ENCODE measurements around the gene GIPR. TPM values are rescaled to one million over a fixed set of nuclear protein-coding genes. Genes with fewer than 3 reads are reported as not detected.

Gene GIPR
- total and polyA plus RNA-seq, 10 of the 15 experiments (the other 5 are each of a cell fraction or from before 2014, with no cell fraction given) = 1.7 to 26.3 (median 13.7) TPM

DNA sequence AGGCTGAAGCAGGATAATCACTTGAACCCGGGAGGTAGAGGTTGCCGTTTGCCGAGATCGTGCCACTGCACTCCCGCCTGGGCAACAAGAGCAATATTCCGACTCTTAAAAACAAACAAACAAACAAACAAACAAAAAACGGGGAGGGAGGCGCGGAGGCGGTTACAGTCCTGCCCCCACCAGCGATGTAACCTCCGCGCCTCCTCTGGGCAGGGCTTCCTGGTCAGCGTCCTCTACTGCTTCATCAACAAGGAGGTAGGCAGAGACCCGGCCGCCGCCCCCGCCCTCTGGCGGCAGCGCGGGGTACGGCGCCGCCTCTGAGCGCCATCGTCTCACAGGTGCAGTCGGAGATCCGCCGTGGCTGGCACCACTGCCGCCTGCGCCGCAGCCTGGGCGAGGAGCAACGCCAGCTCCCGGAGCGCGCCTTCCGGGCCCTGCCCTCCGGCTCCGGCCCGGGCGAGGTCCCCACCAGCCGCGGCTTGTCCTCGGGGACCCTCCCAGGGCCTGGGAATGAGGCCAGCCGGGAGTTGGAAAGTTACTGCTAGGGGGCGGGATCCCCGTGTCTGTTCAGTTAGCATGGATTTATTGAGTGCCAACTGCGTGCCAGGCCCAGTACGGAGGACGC lies 13.5 kb downstream of the GIPR start (continued):
- TF ChIP-seq ELK1 (IDR thresholded peaks at IDR 0.05; ENCODE audit: low read depth, low read length) (no peak), EZH2 (IDR thresholded peaks at IDR 0.05; ENCODE audit: borderline replicate concordance, control insufficient read depth, low read depth, low read length) (no peak), SMC3 (IDR thresholded peaks at IDR 0.05; ENCODE audit: borderline replicate concordance, low read length) (peak; percentile 76), SREBF2 (IDR thresholded peaks at IDR 0.05; ENCODE audit: low read length) (no peak), HCFC1 (IDR thresholded peaks at IDR 0.05; ENCODE audit: low read length) (peak; percentile 15; the same call in 1 of the 2 replicates), SRF (IDR thresholded peaks at IDR 0.05; ENCODE audit: low read depth in 2 of 2, low read length in 2 of 2) (no peak), MTA3 (IDR thresholded peaks at IDR 0.05; ENCODE audit: borderline replicate concordance, low read length) (0 out of 2 replicates have a peak, but pooled peaks have one; percentile 13), MTA2 (IDR thresholded peaks at IDR 0.05; ENCODE audit: low read depth) (no peak), MEF2A (IDR thresholded peaks at IDR 0.05; ENCODE audit: insufficient read depth, low read depth, low read length) (0 out of 2 replicates have a peak, but pooled peaks have one; percentile 14), ZNF207 (IDR thresholded peaks at IDR 0.05; ENCODE audit: borderline replicate concordance) (peak; percentile 57; the same call in 1 of the 2 replicates), SMAD1 (IDR thresholded peaks at IDR 0.05; ENCODE audit: low read depth, partially characterized antibody) (no peak), EED (IDR thresholded peaks at IDR 0.05; ENCODE audit: low read depth) (no peak), NFXL1 (IDR thresholded peaks at IDR 0.05; ENCODE audit: borderline replicate concordance) (no peak), GATAD2B (conservative IDR thresholded peaks at IDR 0.05; ENCODE audit: low read depth) (peak; percentile 87), E4F1 (IDR thresholded peaks at IDR 0.05; ENCODE audit: borderline replicate concordance, partially characterized antibody) (no peak), RAD51 (IDR thresholded peaks at IDR 0.05) (no peak), RBBP5 (conservative IDR thresholded peaks at IDR 0.05) (no peak), JUND (IDR thresholded peaks at IDR 0.05; ENCODE audit: low read depth, low read length) (no peak)
- TF ChIP-seq, protein P1, sequence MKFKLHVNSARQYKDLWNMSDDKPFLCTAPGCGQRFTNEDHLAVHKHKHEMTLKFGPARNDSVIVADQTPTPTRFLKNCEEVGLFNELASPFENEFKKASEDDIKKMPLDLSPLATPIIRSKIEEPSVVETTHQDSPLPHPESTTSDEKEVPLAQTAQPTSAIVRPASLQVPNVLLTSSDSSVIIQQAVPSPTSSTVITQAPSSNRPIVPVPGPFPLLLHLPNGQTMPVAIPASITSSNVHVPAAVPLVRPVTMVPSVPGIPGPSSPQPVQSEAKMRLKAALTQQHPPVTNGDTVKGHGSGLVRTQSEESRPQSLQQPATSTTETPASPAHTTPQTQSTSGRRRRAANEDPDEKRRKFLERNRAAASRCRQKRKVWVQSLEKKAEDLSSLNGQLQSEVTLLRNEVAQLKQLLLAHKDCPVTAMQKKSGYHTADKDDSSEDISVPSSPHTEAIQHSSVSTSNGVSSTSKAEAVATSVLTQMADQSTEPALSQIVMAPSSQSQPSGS (IDR thresholded peaks at IDR 0.05; ENCODE audit: low read length) = no peak
- TF ChIP-seq, protein P2, sequence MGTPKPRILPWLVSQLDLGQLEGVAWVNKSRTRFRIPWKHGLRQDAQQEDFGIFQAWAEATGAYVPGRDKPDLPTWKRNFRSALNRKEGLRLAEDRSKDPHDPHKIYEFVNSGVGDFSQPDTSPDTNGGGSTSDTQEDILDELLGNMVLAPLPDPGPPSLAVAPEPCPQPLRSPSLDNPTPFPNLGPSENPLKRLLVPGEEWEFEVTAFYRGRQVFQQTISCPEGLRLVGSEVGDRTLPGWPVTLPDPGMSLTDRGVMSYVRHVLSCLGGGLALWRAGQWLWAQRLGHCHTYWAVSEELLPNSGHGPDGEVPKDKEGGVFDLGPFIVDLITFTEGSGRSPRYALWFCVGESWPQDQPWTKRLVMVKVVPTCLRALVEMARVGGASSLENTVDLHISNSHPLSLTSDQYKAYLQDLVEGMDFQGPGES (IDR thresholded peaks at IDR 0.05) = 0 out of 2 replicates have a peak, but pooled peaks have one; percentile 26
- TF ChIP-seq, protein P3, sequence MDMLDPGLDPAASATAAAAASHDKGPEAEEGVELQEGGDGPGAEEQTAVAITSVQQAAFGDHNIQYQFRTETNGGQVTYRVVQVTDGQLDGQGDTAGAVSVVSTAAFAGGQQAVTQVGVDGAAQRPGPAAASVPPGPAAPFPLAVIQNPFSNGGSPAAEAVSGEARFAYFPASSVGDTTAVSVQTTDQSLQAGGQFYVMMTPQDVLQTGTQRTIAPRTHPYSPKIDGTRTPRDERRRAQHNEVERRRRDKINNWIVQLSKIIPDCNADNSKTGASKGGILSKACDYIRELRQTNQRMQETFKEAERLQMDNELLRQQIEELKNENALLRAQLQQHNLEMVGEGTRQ (IDR thresholded peaks at IDR 0.05; ENCODE audit: borderline replicate concordance, low read depth, low read length) = no peak
- TF ChIP-seq, protein P4, sequence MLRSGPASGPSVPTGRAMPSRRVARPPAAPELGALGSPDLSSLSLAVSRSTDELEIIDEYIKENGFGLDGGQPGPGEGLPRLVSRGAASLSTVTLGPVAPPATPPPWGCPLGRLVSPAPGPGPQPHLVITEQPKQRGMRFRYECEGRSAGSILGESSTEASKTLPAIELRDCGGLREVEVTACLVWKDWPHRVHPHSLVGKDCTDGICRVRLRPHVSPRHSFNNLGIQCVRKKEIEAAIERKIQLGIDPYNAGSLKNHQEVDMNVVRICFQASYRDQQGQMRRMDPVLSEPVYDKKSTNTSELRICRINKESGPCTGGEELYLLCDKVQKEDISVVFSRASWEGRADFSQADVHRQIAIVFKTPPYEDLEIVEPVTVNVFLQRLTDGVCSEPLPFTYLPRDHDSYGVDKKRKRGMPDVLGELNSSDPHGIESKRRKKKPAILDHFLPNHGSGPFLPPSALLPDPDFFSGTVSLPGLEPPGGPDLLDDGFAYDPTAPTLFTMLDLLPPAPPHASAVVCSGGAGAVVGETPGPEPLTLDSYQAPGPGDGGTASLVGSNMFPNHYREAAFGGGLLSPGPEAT (IDR thresholded peaks at IDR 0.05; ENCODE audit: low read depth) = no peak
